ENCODE measurements around the gene HTN3.

DNA sequence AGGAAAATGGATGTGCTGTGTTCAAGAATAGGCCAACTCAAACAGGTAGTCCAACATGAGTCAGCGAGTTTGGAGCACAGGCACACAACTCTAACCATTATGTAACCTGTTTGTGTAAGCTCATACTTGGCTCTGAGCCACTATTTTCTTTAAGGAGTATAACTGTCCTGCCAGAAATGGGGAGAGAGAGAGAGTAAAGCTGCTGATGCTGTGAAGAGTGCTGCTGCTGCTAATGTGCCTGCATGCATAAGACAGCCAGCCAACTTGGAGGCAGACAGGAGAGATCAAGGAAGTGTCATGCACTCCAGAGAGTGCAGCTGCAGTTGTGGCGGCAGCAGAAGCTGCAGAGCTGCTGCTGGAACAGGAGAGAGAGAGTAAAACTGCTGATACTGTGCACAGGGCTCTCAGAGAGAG is 44.2 kb upstream of the HTN3 start:
- TF ChIP-seq POLR2A (IDR thresholded peaks at IDR 0.05), result no peak
- TF ChIP-seq, protein P1, sequence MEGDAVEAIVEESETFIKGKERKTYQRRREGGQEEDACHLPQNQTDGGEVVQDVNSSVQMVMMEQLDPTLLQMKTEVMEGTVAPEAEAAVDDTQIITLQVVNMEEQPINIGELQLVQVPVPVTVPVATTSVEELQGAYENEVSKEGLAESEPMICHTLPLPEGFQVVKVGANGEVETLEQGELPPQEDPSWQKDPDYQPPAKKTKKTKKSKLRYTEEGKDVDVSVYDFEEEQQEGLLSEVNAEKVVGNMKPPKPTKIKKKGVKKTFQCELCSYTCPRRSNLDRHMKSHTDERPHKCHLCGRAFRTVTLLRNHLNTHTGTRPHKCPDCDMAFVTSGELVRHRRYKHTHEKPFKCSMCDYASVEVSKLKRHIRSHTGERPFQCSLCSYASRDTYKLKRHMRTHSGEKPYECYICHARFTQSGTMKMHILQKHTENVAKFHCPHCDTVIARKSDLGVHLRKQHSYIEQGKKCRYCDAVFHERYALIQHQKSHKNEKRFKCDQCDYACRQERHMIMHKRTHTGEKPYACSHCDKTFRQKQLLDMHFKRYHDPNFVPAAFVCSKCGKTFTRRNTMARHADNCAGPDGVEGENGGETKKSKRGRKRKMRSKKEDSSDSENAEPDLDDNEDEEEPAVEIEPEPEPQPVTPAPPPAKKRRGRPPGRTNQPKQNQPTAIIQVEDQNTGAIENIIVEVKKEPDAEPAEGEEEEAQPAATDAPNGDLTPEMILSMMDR (IDR thresholded peaks at IDR 0.05), result no peak

Data from body of pancreas (tissue), 4 donors.